Measurements from ENCODE around the gene COMP. TPM values are rescaled to one million over a fixed set of nuclear protein-coding genes. Genes with fewer than 3 reads are reported as not detected.
A peak's percentile ranks its signal among the peaks of the same experiment; 100 is the strongest.
"Not testable (repeated sequence)": the region's sequence is repeated elsewhere in the genome, so short reads cannot be mapped to it uniquely, and the experiment has no call there.

The COMP gene
- total and polyA plus RNA-seq, 2 donors: 0.09 to 1.5 TPM

GRCh38 chr19:18831524-18832305 is 40.6 kb upstream of the COMP start, which contains the start of gene UPF1:
UPF1 (plus strand) TSS chr19:18831959; CDS start chr19:18832210, 251 bp downstream.
- peaks cover 11 to 17% of the 10 kb centered on the region in 2 donors for H3K4me1 ChIP-seq (ENCODE audit: control insufficient read depth in 2 of 2, insufficient read depth in 2 of 2, low read length in 2 of 2)
- H3K36me3 ChIP-seq (ENCODE audit: control insufficient read depth in 2 of 2, insufficient read depth in 2 of 2, low read length in 1 of 2): peaks cover 14 to 27% of the 10 kb centered on the region in 2 donors
- H3K4me3 ChIP-seq (ENCODE audit: low read length in 2 of 2): peak within 1 kb of the TSS; percentile 57 to 91
- peaks cover 0 to 6% of the 10 kb centered on the region in 2 donors for H3K27me3 ChIP-seq (ENCODE audit: control insufficient read depth in 2 of 2, insufficient read depth in 1 of 2, low read length in 1 of 2)
- H3K9me3 ChIP-seq (ENCODE audit: control insufficient read depth in 2 of 2, insufficient read depth in 1 of 2, low read length in 1 of 2): peaks cover 1 to 9% of the 10 kb centered on the region in 2 donors
- peak within 1 kb of the TSS; percentile 72 to 90 for H3K27ac ChIP-seq (ENCODE audit: low read depth in 1 of 2, low read length in 1 of 2)
- under 1% methylated on average over 96 of the region's 96 CpGs for WGBS
- peak; percentile 80 to 98 (median 94) for DNase-seq (ENCODE audit: low read depth in 6 of 9, low spot score in 9 of 9)

DNA sequence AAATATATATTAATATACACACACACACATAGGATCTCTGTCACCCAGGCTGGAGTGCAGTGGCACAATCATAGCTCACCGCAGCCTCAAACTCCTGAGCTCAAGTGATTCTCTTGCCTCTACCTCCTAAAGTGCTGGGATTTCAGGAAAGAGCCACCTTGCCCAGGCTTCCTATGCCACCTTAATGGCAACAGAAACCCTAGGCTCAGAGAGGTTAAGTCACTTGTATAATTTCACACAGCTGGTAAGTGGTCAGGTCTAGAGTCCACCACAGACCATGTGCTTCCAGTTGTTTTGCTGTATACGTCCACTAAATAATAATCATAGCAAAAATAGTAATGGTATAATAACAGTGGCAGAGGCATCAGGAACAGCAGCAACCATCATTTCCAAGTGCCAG is 39.4 kb upstream of the COMP start:
- peaks cover 6 to 20% of the 10 kb centered on the region in 2 donors for H3K36me3 ChIP-seq (ENCODE audit: control insufficient read depth in 2 of 2, insufficient read depth in 2 of 2, low read length in 1 of 2)
- 98% methylated on average over 2 of the region's 2 CpGs for WGBS
- H3K9me3 ChIP-seq (ENCODE audit: control insufficient read depth in 2 of 2, insufficient read depth in 1 of 2, low read length in 1 of 2): peaks cover 1 to 10% of the 10 kb centered on the region in 2 donors
- H3K27me3 ChIP-seq (ENCODE audit: control insufficient read depth in 2 of 2, insufficient read depth in 1 of 2, low read length in 1 of 2): peaks cover 0 to 6% of the 10 kb centered on the region in 2 donors
- H3K27ac ChIP-seq (ENCODE audit: low read depth in 1 of 2, low read length in 1 of 2): no peak overlapping the region
- H3K4me3 ChIP-seq (ENCODE audit: low read length in 2 of 2): no peak overlapping the region
- peaks cover 11 to 15% of the 10 kb centered on the region in 2 donors for H3K4me1 ChIP-seq (ENCODE audit: control insufficient read depth in 2 of 2, insufficient read depth in 2 of 2, low read length in 2 of 2)
- DNase-seq (ENCODE audit: low read depth in 6 of 9, low spot score in 9 of 9): no peak

GRCh38 chr19:18828786-18829185 is 37.7 kb upstream of the COMP start:
- DNase-seq (ENCODE audit: low read depth in 6 of 9, low spot score in 9 of 9): no peak
- Histone ChIP-seq H3K4me1 (ENCODE audit: control insufficient read depth in 2 of 2, insufficient read depth in 2 of 2, low read length in 2 of 2) (peaks cover 5 to 7% of the 10 kb centered on the region in 2 donors), H3K27me3 (ENCODE audit: control insufficient read depth in 2 of 2, insufficient read depth in 1 of 2, low read length in 1 of 2) (peaks cover 0 to 6% of the 10 kb centered on the region in 2 donors), H3K4me3 (ENCODE audit: low read length in 2 of 2) (no peak overlapping the region), H3K9me3 (ENCODE audit: control insufficient read depth in 2 of 2, insufficient read depth in 1 of 2, low read length in 1 of 2) (peaks cover 1 to 10% of the 10 kb centered on the region in 2 donors), H3K36me3 (ENCODE audit: control insufficient read depth in 2 of 2, insufficient read depth in 2 of 2, low read length in 1 of 2) (peaks cover 0 to 3% of the 10 kb centered on the region in 2 donors), H3K27ac (ENCODE audit: low read depth in 1 of 2, low read length in 1 of 2) (no peak overlapping the region)
- WGBS: 68% methylated on average over 6 of the region's 6 CpGs

GRCh38 chr19:18817574-18817973 is 26.5 kb upstream of the COMP start:
- DNase-seq (ENCODE audit: low read depth in 6 of 9, low spot score in 9 of 9): no peak
- 92% methylated on average over 9 of the region's 9 CpGs for WGBS

GRCh38 chr19:18816645-18817044 is 25.5 kb upstream of the COMP start:
- not testable (repeated sequence) for H3K4me1 ChIP-seq (ENCODE audit: control insufficient read depth in 2 of 2, insufficient read depth in 2 of 2, low read length in 2 of 2); H3K4me3 ChIP-seq (ENCODE audit: low read length in 2 of 2); H3K36me3 ChIP-seq (ENCODE audit: control insufficient read depth in 2 of 2, insufficient read depth in 2 of 2, low read length in 1 of 2); DNase-seq (ENCODE audit: low read depth in 6 of 9, low spot score in 9 of 9); H3K9me3 ChIP-seq (ENCODE audit: control insufficient read depth in 2 of 2, insufficient read depth in 1 of 2, low read length in 1 of 2); H3K27ac ChIP-seq (ENCODE audit: low read depth in 1 of 2, low read length in 1 of 2)
- WGBS: over 99% methylated on average over 4 of the region's 4 CpGs
- peaks cover 0 to 13% of the 10 kb centered on the region in 2 donors for H3K27me3 ChIP-seq (ENCODE audit: control insufficient read depth in 2 of 2, insufficient read depth in 1 of 2, low read length in 1 of 2)

More at GRCh38 chr19:18817574-18817973, 26.5 kb upstream of the COMP start:
- Histone ChIP-seq H3K4me1 (ENCODE audit: control insufficient read depth in 2 of 2, insufficient read depth in 2 of 2, low read length in 2 of 2) (no peaks in the 10 kb centered on the region), H3K36me3 (ENCODE audit: control insufficient read depth in 2 of 2, insufficient read depth in 2 of 2, low read length in 1 of 2) (no peaks in the 10 kb centered on the region), H3K9me3 (ENCODE audit: control insufficient read depth in 2 of 2, insufficient read depth in 1 of 2, low read length in 1 of 2) (no peaks in the 10 kb centered on the region), H3K4me3 (ENCODE audit: low read length in 2 of 2) (no peak overlapping the region), H3K27me3 (ENCODE audit: control insufficient read depth in 2 of 2, insufficient read depth in 1 of 2, low read length in 1 of 2) (peaks cover 0 to 8% of the 10 kb centered on the region in 2 donors), H3K27ac (ENCODE audit: low read depth in 1 of 2, low read length in 1 of 2) (no peak overlapping the region)

- H3K4me1 ChIP-seq (ENCODE audit: control insufficient read depth in 2 of 2, insufficient read depth in 2 of 2, low read length in 2 of 2): no peaks in the 10 kb centered on the region
- no peak for DNase-seq (ENCODE audit: low read depth in 6 of 9, low spot score in 9 of 9)
- 94% methylated on average over 5 of the region's 5 CpGs for WGBS
Measured at GRCh38 chr19:18815673-18816072, 24.6 kb upstream of the COMP start.

GRCh38 chr19:18814063-18814462 is 23.0 kb upstream of the COMP start:
- Histone ChIP-seq H3K27me3 (ENCODE audit: control insufficient read depth in 2 of 2, insufficient read depth in 1 of 2, low read length in 1 of 2) (peaks cover 0 to 26% of the 10 kb centered on the region in 2 donors), H3K27ac (ENCODE audit: low read depth in 1 of 2, low read length in 1 of 2) (no peak overlapping the region), H3K4me1 (ENCODE audit: control insufficient read depth in 2 of 2, insufficient read depth in 2 of 2, low read length in 2 of 2) (no peaks in the 10 kb centered on the region), H3K9me3 (ENCODE audit: control insufficient read depth in 2 of 2, insufficient read depth in 1 of 2, low read length in 1 of 2) (no peaks in the 10 kb centered on the region), H3K36me3 (ENCODE audit: control insufficient read depth in 2 of 2, insufficient read depth in 2 of 2, low read length in 1 of 2) (no peaks in the 10 kb centered on the region), H3K4me3 (ENCODE audit: low read length in 2 of 2) (no peak overlapping the region)
- 87% methylated on average over 9 of the region's 9 CpGs for WGBS
- no peak for DNase-seq (ENCODE audit: low read depth in 6 of 9, low spot score in 9 of 9)

More at GRCh38 chr19:18815673-18816072, 24.6 kb upstream of the COMP start:
- Histone ChIP-seq H3K9me3 (ENCODE audit: control insufficient read depth in 2 of 2, insufficient read depth in 1 of 2, low read length in 1 of 2) (no peaks in the 10 kb centered on the region), H3K4me3 (ENCODE audit: low read length in 2 of 2) (no peak overlapping the region), H3K27ac (ENCODE audit: low read depth in 1 of 2, low read length in 1 of 2) (no peak overlapping the region), H3K36me3 (ENCODE audit: control insufficient read depth in 2 of 2, insufficient read depth in 2 of 2, low read length in 1 of 2) (no peaks in the 10 kb centered on the region), H3K27me3 (ENCODE audit: control insufficient read depth in 2 of 2, insufficient read depth in 1 of 2, low read length in 1 of 2) (peaks cover 0 to 19% of the 10 kb centered on the region in 2 donors)

- not testable (repeated sequence) for H3K36me3 ChIP-seq (ENCODE audit: control insufficient read depth in 2 of 2, insufficient read depth in 2 of 2, low read length in 1 of 2); DNase-seq (ENCODE audit: low read depth in 6 of 9, low spot score in 9 of 9)
Measured at GRCh38 chr19:18811638-18812037, 20.5 kb upstream of the COMP start.

DNA sequence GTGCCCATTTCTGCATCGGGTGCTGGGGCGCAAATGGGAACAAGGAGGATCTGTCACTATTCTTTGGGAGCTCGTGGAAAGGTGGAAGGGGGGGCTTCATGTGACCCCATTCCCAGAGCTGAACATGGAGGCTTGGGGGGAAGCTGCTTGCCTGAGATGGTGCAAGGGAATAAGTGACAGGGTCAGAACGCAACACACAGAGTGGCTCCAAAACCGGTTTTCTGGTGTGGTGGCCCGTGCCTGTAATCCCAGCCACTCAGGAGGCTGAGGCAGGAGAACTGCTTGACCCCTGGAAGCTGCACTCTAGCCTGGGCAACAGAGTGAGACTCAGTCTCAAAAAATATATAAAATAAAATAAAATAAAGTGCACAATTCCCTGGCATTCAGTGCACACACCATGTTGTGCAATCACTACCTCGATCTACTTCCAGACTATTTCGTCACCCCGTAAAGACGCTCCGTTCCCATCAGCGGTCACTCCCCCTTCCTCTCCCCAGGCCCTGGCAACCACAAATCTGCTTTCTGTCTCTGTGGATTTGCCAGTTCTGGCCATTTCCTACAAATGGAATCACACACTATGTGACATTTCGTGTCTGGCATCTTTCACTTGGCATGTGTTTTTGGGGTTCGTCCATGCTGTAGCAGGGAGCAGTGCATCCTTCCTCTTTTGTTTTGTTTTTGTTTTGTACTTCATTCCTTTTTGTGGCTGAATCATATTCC is 18.2 kb upstream of the COMP start:
- no peaks in the 10 kb centered on the region for H3K9me3 ChIP-seq (ENCODE audit: control insufficient read depth in 2 of 2, insufficient read depth in 1 of 2, low read length in 1 of 2)
- no peaks in the 10 kb centered on the region for H3K4me1 ChIP-seq (ENCODE audit: control insufficient read depth in 2 of 2, insufficient read depth in 2 of 2, low read length in 2 of 2)
- 48% methylated on average over 14 of the region's 14 CpGs for WGBS
- H3K36me3 ChIP-seq (ENCODE audit: control insufficient read depth in 2 of 2, insufficient read depth in 2 of 2, low read length in 1 of 2): no peaks in the 10 kb centered on the region
- no peak for DNase-seq (ENCODE audit: low read depth in 6 of 9, low spot score in 9 of 9)
- no peak overlapping the region for H3K4me3 ChIP-seq (ENCODE audit: low read length in 2 of 2)
- peaks cover 0 to 42% of the 10 kb centered on the region in 2 donors for H3K27me3 ChIP-seq (ENCODE audit: control insufficient read depth in 2 of 2, insufficient read depth in 1 of 2, low read length in 1 of 2)
- H3K27ac ChIP-seq (ENCODE audit: low read depth in 1 of 2, low read length in 1 of 2): no peak overlapping the region

More at GRCh38 chr19:18811638-18812037, 20.5 kb upstream of the COMP start:
- H3K9me3 ChIP-seq (ENCODE audit: control insufficient read depth in 2 of 2, insufficient read depth in 1 of 2, low read length in 1 of 2); H3K4me1 ChIP-seq (ENCODE audit: control insufficient read depth in 2 of 2, insufficient read depth in 2 of 2, low read length in 2 of 2); H3K4me3 ChIP-seq (ENCODE audit: low read length in 2 of 2); H3K27ac ChIP-seq (ENCODE audit: low read depth in 1 of 2, low read length in 1 of 2): not testable (repeated sequence)
- H3K27me3 ChIP-seq (ENCODE audit: control insufficient read depth in 2 of 2, insufficient read depth in 1 of 2, low read length in 1 of 2): peaks cover 0 to 41% of the 10 kb centered on the region in 2 donors
- 93% methylated on average over 5 of the region's 5 CpGs for WGBS

Measured in thymus (tissue), 11 donors.